Fibroblast of lung (primary cell): ENCODE measurements around the gene LTBP1.

Source experiments
- CTCF ChIP-seq, 2 donors: IDR thresholded peaks in 1 of 2; conservative IDR thresholded peaks in 1 of 2; 1 replicate in 1 of 2; 2 replicates in 1 of 2; pipeline ENCODE4 v1.5.1; 2011 to 2012; ENCODE audit warnings: low read length in 2 of 2, control low read depth in 1 of 2, inconsistent platforms in 1 of 2, low read depth in 1 of 2, mild to moderate bottlenecking in 1 of 2
- EZH2 ChIP-seq: IDR thresholded peaks from 2 replicates; pipeline ENCODE4 v1.5.1; 2012; ENCODE audit warnings: low read length, control low read depth, mild to moderate bottlenecking; ENCODE audit errors: missing control alignments

DNA sequence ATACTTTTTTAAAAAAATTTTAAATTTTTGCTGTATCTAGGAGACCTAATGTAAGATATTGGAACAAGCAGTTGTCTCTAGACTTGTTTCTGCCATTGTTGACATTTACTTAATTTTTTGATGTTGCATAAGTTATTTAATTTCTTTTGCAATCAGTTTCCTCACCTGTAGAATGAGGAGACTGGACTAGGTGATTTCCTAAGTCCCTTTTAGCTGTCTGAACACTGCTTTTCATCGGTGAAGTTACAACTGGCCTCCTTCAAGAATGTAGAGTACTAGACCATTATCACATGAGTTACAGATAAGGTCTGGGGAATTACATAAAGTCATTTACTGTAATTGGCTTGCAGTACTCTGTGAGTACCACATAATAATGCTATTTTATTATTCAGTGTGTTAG, 147.6 kb downstream of the LTBP1 start:
- TF ChIP-seq EZH2 (no peak), CTCF (conservative IDR thresholded peaks at IDR 0.05 in 1 of 2, IDR thresholded peaks at IDR 0.05 in 1 of 2; ENCODE audit: low read depth in 1 of 2, low read length in 2 of 2) (no peak)
